GM23338 (cell line): ENCODE data around the gene TMEM190.
"Not testable (repeated sequence)": the region's sequence is repeated elsewhere in the genome, so short reads cannot be mapped to it uniquely, and the experiment has no call there.

Experiments used
- EZH2phosphoT487 ChIP-seq: fragments of 200-600 bp; sonication (generic); IDR thresholded peaks from one replicate; pipeline ENCODE4 v1.8.1; 2018; ENCODE audit warnings: antibody characterized with exemption; ENCODE audit not compliant: unreplicated experiment
- POLR2AphosphoS5 ChIP-seq: IDR thresholded peaks from 2 replicates; pipeline ENCODE4 v1.6.1; 2016; ENCODE audit warnings: antibody characterized with exemption, low read depth

DNA sequence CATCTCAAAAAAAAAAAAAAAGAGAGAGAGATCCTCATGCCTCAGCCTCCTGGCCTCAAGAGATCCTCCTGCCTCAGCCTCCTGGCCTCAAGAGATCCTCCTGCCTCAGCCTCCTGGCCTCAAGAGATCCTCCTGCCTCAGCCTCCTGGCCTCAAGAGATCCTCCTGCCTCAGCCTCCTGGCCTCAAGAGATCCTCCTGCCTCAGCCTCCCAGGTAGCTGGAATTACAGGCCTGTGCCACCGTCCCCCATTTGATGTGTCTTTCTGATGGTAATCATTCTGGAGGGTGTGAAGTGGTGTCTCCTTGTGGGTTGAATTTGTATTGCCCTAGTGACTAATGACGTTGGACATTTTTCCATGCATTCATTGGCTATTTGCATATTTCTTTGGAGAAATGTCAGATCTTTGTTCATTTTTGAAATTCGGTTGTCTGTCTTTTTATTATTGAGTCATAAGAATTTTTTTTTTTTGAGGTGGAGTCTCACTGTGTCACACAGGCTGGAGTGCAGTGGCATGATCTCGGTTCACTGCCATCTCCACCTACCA, 47.8 kb upstream of the TMEM190 start:
- not testable (repeated sequence) for TF ChIP-seq EZH2phosphoT487, POLR2AphosphoS5
